Uterus (tissue), 4 donors: ENCODE measurements around the gene IRF4. TPM values are rescaled to one million over a fixed set of nuclear protein-coding genes. Genes with fewer than 3 reads are reported as not detected.
"Not testable (repeated sequence)": the region's sequence is repeated elsewhere in the genome, so short reads cannot be mapped to it uniquely, and the experiment has no call there.

ENCODE experiments used
- DNase-seq, 2 donors: peaks; one replicate each; pipeline ENCODE4 v3.0.0-alpha.2; 2019 to 2020
- H3K27ac ChIP-seq, 2 donors: fragments of 200-600 bp; sonication (generic); 1 replicate in 1 of 2; 2 replicates in 1 of 2; pipeline ENCODE4 v1.5.1; 2016 to 2018
- H3K27me3 ChIP-seq, 2 donors: fragments of 200-600 bp; sonication (generic); one replicate each; pipeline ENCODE4 v1.5.1; 2018 to 2019; ENCODE audit warnings: control low read depth in 1 of 2
- H3K36me3 ChIP-seq, 2 donors: fragments of 200-600 bp; sonication (generic); one replicate each; pipeline ENCODE4 v1.5.1; 2019; ENCODE audit warnings: control low read depth in 1 of 2
- H3K4me1 ChIP-seq, 2 donors: fragments of 200-600 bp; sonication (generic); one replicate each; pipeline ENCODE4 v1.5.1; 2018 to 2019; ENCODE audit warnings: control low read depth in 1 of 2
- H3K4me3 ChIP-seq, 2 donors: fragments of 200-600 bp; sonication (generic); 1 replicate in 1 of 2; 2 replicates in 1 of 2; pipeline ENCODE4 v1.5.1; 2018 to 2019; ENCODE audit warnings: mild to moderate bottlenecking in 1 of 2
- H3K9me3 ChIP-seq, 2 donors: fragments of 200-600 bp; sonication (generic); one replicate each; pipeline ENCODE4 v1.5.1; 2019; ENCODE audit warnings: control low read depth in 1 of 2
- POLR2A ChIP-seq, 2 donors: fragments of 450-650 bp; IDR thresholded peaks; one replicate each; pipeline ENCODE4 v1.6.1; 2016; ENCODE audit warnings: antibody characterized with exemption in 2 of 2, mild to moderate bottlenecking in 1 of 2, moderate library complexity in 1 of 2
- intact Hi-C: fragments of 100-400 bp; cut with DNase I; formaldehyde crosslinking; loops from one replicate; pipeline ENCODE4 v1.15.1; 2023; ENCODE audit warnings: low total_unique reads
- total RNA-seq, 4 donors: library from RNA; depleted of rRNA in 3 of 4; stranded (reverse); fragments of >200 nt in 3 of 4; gene quantifications; one replicate each; pipeline versions ENCODE4 v1.1.0 to v1.2.4, GENCODE V29; 2014 to 2023
- TF ChIP-seq, protein P1 (sequence below), 4 experiments: fragments of 200-600 bp in 2 of 4; fragments of 450-650 bp in 2 of 4; sonication (generic) in 2 of 4; IDR thresholded peaks; one replicate each; pipeline ENCODE4 v1.5.1; 2016 to 2019; ENCODE audit warnings: antibody characterized with exemption in 4 of 4, mild to moderate bottlenecking in 2 of 4, moderate library complexity in 1 of 4
- donor health status: DM: yes; HTN: yes; CAD: no.

Gene IRF4
- total RNA-seq, 4 donors from 2014 or later, result 0.55 to 2.0 TPM; not detected in 2

GRCh38 chr6:370555-370954 is 21.0 kb upstream of the IRF4 start:
- Histone ChIP-seq H3K27ac (no peak overlapping the region), H3K4me3 (no peak overlapping the region), H3K36me3 (no peaks in the 10 kb centered on the region), H3K9me3 (no peaks in the 10 kb centered on the region), H3K4me1 (no peaks in the 10 kb centered on the region), H3K27me3 (peaks cover 0 to 19% of the 10 kb centered on the region in 2 donors)
- intact Hi-C loops, result no loop called here
- DNase-seq, result no peak
- no peak for TF ChIP-seq POLR2A (IDR thresholded peaks at IDR 0.05)
- TF ChIP-seq, protein P1, sequence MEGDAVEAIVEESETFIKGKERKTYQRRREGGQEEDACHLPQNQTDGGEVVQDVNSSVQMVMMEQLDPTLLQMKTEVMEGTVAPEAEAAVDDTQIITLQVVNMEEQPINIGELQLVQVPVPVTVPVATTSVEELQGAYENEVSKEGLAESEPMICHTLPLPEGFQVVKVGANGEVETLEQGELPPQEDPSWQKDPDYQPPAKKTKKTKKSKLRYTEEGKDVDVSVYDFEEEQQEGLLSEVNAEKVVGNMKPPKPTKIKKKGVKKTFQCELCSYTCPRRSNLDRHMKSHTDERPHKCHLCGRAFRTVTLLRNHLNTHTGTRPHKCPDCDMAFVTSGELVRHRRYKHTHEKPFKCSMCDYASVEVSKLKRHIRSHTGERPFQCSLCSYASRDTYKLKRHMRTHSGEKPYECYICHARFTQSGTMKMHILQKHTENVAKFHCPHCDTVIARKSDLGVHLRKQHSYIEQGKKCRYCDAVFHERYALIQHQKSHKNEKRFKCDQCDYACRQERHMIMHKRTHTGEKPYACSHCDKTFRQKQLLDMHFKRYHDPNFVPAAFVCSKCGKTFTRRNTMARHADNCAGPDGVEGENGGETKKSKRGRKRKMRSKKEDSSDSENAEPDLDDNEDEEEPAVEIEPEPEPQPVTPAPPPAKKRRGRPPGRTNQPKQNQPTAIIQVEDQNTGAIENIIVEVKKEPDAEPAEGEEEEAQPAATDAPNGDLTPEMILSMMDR (IDR thresholded peaks at IDR 0.05), result no peak

DNA sequence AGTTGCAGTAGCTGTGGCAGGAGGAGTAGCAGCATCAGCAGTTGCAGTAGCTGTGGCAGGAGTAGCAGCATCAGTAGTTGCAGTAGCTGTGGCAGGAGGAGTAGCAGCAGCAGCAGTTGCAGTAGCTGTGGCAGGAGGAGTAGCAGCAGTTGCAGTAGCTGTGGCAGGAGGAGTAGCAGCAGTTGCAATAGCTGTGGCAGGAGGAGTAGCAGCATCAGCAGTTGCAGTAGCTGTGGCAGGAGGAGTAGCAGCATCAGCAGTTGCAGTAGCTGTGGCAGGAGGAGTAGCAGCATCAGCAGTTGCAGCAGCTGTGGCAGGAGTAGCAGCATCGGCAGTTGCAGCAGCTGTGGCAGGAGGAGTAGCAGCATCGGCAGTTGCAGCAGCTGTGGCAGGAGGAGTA is 19.7 kb upstream of the IRF4 start:
- H3K4me3 ChIP-seq, intact Hi-C loops, H3K4me1 ChIP-seq, H3K36me3 ChIP-seq, H3K9me3 ChIP-seq, DNase-seq, H3K27ac ChIP-seq: not testable (repeated sequence)
- H3K27me3 ChIP-seq, result peaks cover 0 to 19% of the 10 kb centered on the region in 2 donors

DNA sequence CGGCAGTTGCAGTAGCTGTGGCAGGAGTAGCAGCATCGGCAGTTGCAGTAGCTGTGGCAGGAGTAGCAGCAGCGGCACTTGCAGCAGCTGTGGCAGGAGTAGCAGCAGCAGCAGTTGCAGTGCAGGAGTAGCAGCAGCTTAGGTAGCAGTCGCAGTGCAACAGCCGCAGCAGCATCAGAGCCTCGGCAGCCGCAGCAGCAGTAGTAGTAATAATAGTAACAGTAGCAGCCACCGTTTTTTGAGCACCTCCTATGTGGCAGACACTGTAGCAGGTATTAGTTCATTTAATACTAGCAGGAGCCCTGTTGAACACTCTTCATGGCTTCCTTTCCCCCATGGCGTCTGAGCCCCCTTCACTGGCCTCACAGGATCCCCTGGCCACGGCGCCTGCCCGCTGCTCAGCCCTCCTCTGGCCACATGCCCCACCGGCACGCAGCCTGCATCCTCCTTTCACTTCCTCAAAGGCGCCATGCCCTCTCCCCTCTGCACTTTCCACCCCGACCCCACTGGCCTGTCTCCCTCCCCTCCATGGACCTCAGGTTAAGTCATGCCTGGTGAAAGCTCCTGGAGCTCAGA is 19.1 kb upstream of the IRF4 start:
- H3K4me1 ChIP-seq, result no peaks in the 10 kb centered on the region
- no peak overlapping the region for H3K27ac ChIP-seq
- no peaks in the 10 kb centered on the region for H3K9me3 ChIP-seq
- intact Hi-C loops, result no loop called here
- peaks cover 0 to 19% of the 10 kb centered on the region in 2 donors for H3K27me3 ChIP-seq
- TF ChIP-seq, protein P1 (IDR thresholded peaks at IDR 0.05), result no peak
- no peak for TF ChIP-seq POLR2A (IDR thresholded peaks at IDR 0.05)
- H3K4me3 ChIP-seq, result no peak overlapping the region
- H3K36me3 ChIP-seq, result no peaks in the 10 kb centered on the region
- DNase-seq, result no peak

GRCh38 chr6:373031-373430 is 18.5 kb upstream of the IRF4 start:
- DNase-seq, result no peak
- Histone ChIP-seq H3K4me3 (no peak overlapping the region), H3K4me1 (no peaks in the 10 kb centered on the region), H3K27me3 (peaks cover 0 to 19% of the 10 kb centered on the region in 2 donors), H3K9me3 (no peaks in the 10 kb centered on the region), H3K36me3 (no peaks in the 10 kb centered on the region), H3K27ac (no peak overlapping the region)
- intact Hi-C loops, result no loop called here
- no peak for TF ChIP-seq POLR2A (IDR thresholded peaks at IDR 0.05)
- TF ChIP-seq, protein P1 (IDR thresholded peaks at IDR 0.05), result no peak

- Histone ChIP-seq H3K9me3 (no peaks in the 10 kb centered on the region), H3K27ac (no peak overlapping the region), H3K4me3 (no peak overlapping the region), H3K4me1 (no peaks in the 10 kb centered on the region), H3K36me3 (no peaks in the 10 kb centered on the region), H3K27me3 (peaks cover 0 to 17% of the 10 kb centered on the region in 2 donors)
- DNase-seq, result no peak
- intact Hi-C loops, result no loop called here
- no peak for TF ChIP-seq POLR2A (IDR thresholded peaks at IDR 0.05)
- TF ChIP-seq, protein P1 (IDR thresholded peaks at IDR 0.05), result peak in 1 of 4 experiments; percentile 14
Measured at GRCh38 chr6:373773-374724, 17.5 kb upstream of the IRF4 start.
